ENCODE results near the gene TOX4. TPM values are rescaled to one million over a fixed set of nuclear protein-coding genes. Genes with fewer than 3 reads are reported as not detected.

Gene TOX4
- total and polyA plus RNA-seq, 9 of the 15 experiments (the other 6 are each of a cell fraction or from before 2014, with no cell fraction given) = 9.9 to 76.5 (median 41.0) TPM

- Histone ChIP-seq H3K79me2 (ENCODE audit: control insufficient read depth, insufficient read depth, low read length) (peaks cover 22% of the 10 kb centered on the region), H3K27ac (ENCODE audit: extremely low read depth, low read depth, low read length) (peak overlapping the region; percentile 80), H3K9me3 (replicated peaks; ENCODE audit: control insufficient read depth, insufficient read depth, low read depth, low read length) (no peaks in the 10 kb centered on the region), H3K9me1 (ENCODE audit: control insufficient read depth, insufficient read depth, low read length) (no peaks in the 10 kb centered on the region), H3K4me3 (no peak overlapping the region), H3K4me2 (ENCODE audit: insufficient read depth, low read length) (peak overlapping the region; percentile 62), H3K9ac (ENCODE audit: insufficient read depth in 1 of 2, low read depth in 2 of 2, low read length in 2 of 2) (peak overlapping the region; percentile 30 to 50; a peak in 2 of 4 replicates), H2AFZ (ENCODE audit: low read depth, low read length) (peak overlapping the region; percentile 89), H3K4me1 (replicated peaks in 1 of 2; ENCODE audit: control insufficient read depth in 2 of 2, insufficient read depth in 2 of 2, low read length in 2 of 2) (peaks cover 29 to 34% of the 10 kb centered on the region in 2 experiments), H3K36me3 (ENCODE audit: control insufficient read depth, insufficient read depth, low read length) (peaks cover 18% of the 10 kb centered on the region; the same call in 2 of the 3 replicates), H3K27me3 (ENCODE audit: control insufficient read depth in 2 of 2, insufficient read depth in 2 of 2, low read length in 2 of 2) (no peaks in the 10 kb centered on the region), H4K20me1 (replicated peaks; ENCODE audit: control insufficient read depth, insufficient read depth, low read length) (no peaks in the 10 kb centered on the region)
- DNase-seq (ENCODE audit: extremely low read depth in 1 of 4, low spot score in 3 of 4) (peak; percentile 43 to 70 (median 47)), FAIRE-seq (peak; percentile 90), ATAC-seq (peak; percentile 47)
- WGBS (ENCODE audit: insufficient coverage, low coverage, missing lambda C conversion rate) = 6% methylated on average over 4 of the region's 4 CpGs
- ChIA-PET POLR2A (interaction anchor here (0.7 to 1.8 kb wide), 5 partner anchors 8 to 105 kb away, joined by 3 to 8 read pairs (median 4); partner anchors contain the start of gene METTL3), CTCF (ENCODE audit: low intra/inter-chr PET ratio) (no interaction called here)
- in situ Hi-C loops (cut with MboI) = no loop called here
- BruUV-seq (replicated peaks) = no TSS peak
- intact Hi-C loops (cut with micrococcal nuclease) = no loop called here
- TF ChIP-seq ZBTB17 (CRISPR knock-in tag; IDR thresholded peaks at IDR 0.05) (no peak), ADNP (tag; IDR thresholded peaks at IDR 0.05) (peak; percentile 48; the same call in 1 of the 2 replicates), ARNT (IDR thresholded peaks at IDR 0.05) (0 out of 4 replicates have a peak, but pooled peaks of 1 of the 2 experiments have one; percentile 20), ETV1 (tag; conservative IDR thresholded peaks at IDR 0.05; ENCODE audit: low read depth) (0 out of 2 replicates have a peak, but pooled peaks have one; percentile 18), ZSCAN32 (CRISPR knock-in tag; IDR thresholded peaks at IDR 0.05) (no peak), NBN (IDR thresholded peaks at IDR 0.05; ENCODE audit: low read depth) (0 out of 2 replicates have a peak, but pooled peaks have one; percentile 23), MLX (CRISPR knock-in tag; conservative IDR thresholded peaks at IDR 0.05) (no peak), NEUROD1 (IDR thresholded peaks at IDR 0.05; ENCODE audit: borderline replicate concordance, low read depth, low read length, partially characterized antibody) (peak; percentile 61), THAP12 (CRISPR knock-in tag; IDR thresholded peaks at IDR 0.05) (no peak), CEBPB (tag; IDR thresholded peaks at IDR 0.05) (peak; percentile 77; the same call in 1 of the 2 replicates), JUN (IDR thresholded peaks at IDR 0.05; ENCODE audit: borderline replicate concordance, low read depth, low read length) (peak; percentile 78), JUN (CRISPR knock-in tag; IDR thresholded peaks at IDR 0.05; ENCODE audit: borderline replicate concordance) (no peak), SMARCE1 (IDR thresholded peaks at IDR 0.05) (no peak; the same call in 1 of the 2 replicates), CBFA2T3 (IDR thresholded peaks at IDR 0.05) (peak; percentile 40), SP2 (IDR thresholded peaks at IDR 0.05; ENCODE audit: extremely low read depth, low read depth, low read length, poor library complexity, severe bottlenecking) (no peak), ZNF316 (IDR thresholded peaks at IDR 0.05) (peak; percentile 39; the same call in 1 of the 2 replicates)
Observed at GRCh38 chr14:21528381-21529348, 51.7 kb downstream of the TOX4 start.
